CD14-positive monocyte (primary cell): ENCODE data around the gene BMAL2. TPM values are rescaled to one million over a fixed set of nuclear protein-coding genes. Genes with fewer than 3 reads are reported as not detected.
A peak's percentile ranks its signal among the peaks of the same experiment; 100 is the strongest.

Experiments used
- DNase-seq, 3 donors: peaks; one replicate each; pipeline ENCODE4 v3.0.0-alpha.2; 2011 to 2022
- H2AFZ ChIP-seq: 2 replicates; pipeline ENCODE4 v1.6.0; 2012; ENCODE audit warnings: mild to moderate bottlenecking, low read depth, low read length, inconsistent platforms; ENCODE audit not compliant: insufficient read depth, poor library complexity, severe bottlenecking
- H3K27ac ChIP-seq, 2 donors: 1 replicate in 1 of 2; 2 replicates in 1 of 2; pipeline ENCODE4 v1.5.1; 2012 to 2013; ENCODE audit warnings: low read length in 2 of 2, control low read depth in 1 of 2, inconsistent platforms in 1 of 2, low read depth in 1 of 2, mild to moderate bottlenecking in 1 of 2
- H3K27me3 ChIP-seq, 2 donors: one replicate each; pipeline versions ENCODE4 v1.6.0 to v1.6.1; 2011 to 2013; ENCODE audit warnings: low read length in 2 of 2; ENCODE audit not compliant: control insufficient read depth in 2 of 2, insufficient read depth in 2 of 2
- H3K36me3 ChIP-seq, 2 donors: replicated peaks in 1 of 2; 1 replicate in 1 of 2; 2 replicates in 1 of 2; pipeline versions ENCODE4 v1.5.1 to v1.6.1; 2012 to 2013; ENCODE audit warnings: low read length in 2 of 2, control low read depth in 1 of 2, inconsistent platforms in 1 of 2, mild to moderate bottlenecking in 1 of 2; ENCODE audit not compliant: insufficient read depth in 2 of 2, control insufficient read depth in 1 of 2
- H3K4me1 ChIP-seq, 2 donors: 1 replicate in 1 of 2; 2 replicates in 1 of 2; pipeline versions ENCODE4 v1.5.1 to v1.6.1; 2012 to 2013; ENCODE audit warnings: low read length in 2 of 2, control low read depth in 1 of 2, inconsistent platforms in 1 of 2, mild to moderate bottlenecking in 1 of 2, moderate library complexity in 1 of 2; ENCODE audit not compliant: insufficient read depth in 2 of 2, control insufficient read depth in 1 of 2
- H3K4me2 ChIP-seq: replicated peaks from 2 replicates; pipeline ENCODE3; 2012; ENCODE audit warnings: low read length, moderate library complexity, mild to moderate bottlenecking; ENCODE audit not compliant: poor library complexity, severe bottlenecking; ENCODE audit errors: extremely low read depth
- H3K4me3 ChIP-seq, 3 experiments: fragments of 200-600 bp in 1 of 3; sonication (generic) in 1 of 3; replicated peaks in 1 of 3; 1 replicate in 2 of 3; 2 replicates in 1 of 3; pipeline ENCODE4 v1.5.1; 2011 to 2013; ENCODE audit warnings: low read length in 3 of 3, mild to moderate bottlenecking in 3 of 3, control low read depth in 2 of 3, low read depth in 2 of 3, inconsistent platforms in 1 of 3, moderate library complexity in 1 of 3
- H3K79me2 ChIP-seq: 2 replicates; pipeline ENCODE4 v1.6.0; 2012; ENCODE audit warnings: mild to moderate bottlenecking, control low read depth, inconsistent platforms, low read length, moderate library complexity; ENCODE audit not compliant: insufficient read depth
- H3K9ac ChIP-seq: 2 replicates; pipeline ENCODE4 v1.6.0; 2017; ENCODE audit warnings: low read length, mild to moderate bottlenecking; ENCODE audit not compliant: insufficient read depth, poor library complexity, severe bottlenecking
- H3K9me3 ChIP-seq, 2 donors: replicated peaks in 1 of 2; 1 replicate in 1 of 2; 2 replicates in 1 of 2; pipeline versions ENCODE4 v1.5.1 to v1.6.1; 2012 to 2013; ENCODE audit warnings: low read length in 2 of 2, control low read depth in 1 of 2; ENCODE audit not compliant: control insufficient read depth in 1 of 2, insufficient read depth in 1 of 2
- H4K20me1 ChIP-seq: 2 replicates; pipeline ENCODE4 v1.6.0; 2012; ENCODE audit warnings: mild to moderate bottlenecking, low read length, control low read depth, moderate library complexity; ENCODE audit not compliant: insufficient read depth
- H3K27ac Mint-ChIP-seq, 7 donors: one replicate each; pipeline ENCODE4 v1.8.0; 2020; ENCODE audit warnings: mild to moderate bottlenecking in 7 of 7, mixed read lengths in 7 of 7, moderate library complexity in 6 of 7, inconsistent platforms in 2 of 7
- H3K27me3 Mint-ChIP-seq, 3 donors: one replicate each; pipeline ENCODE4 v1.8.0; 2021 to 2022; ENCODE audit warnings: low read depth in 3 of 3, mild to moderate bottlenecking in 3 of 3, mixed read lengths in 3 of 3, moderate library complexity in 3 of 3, inconsistent platforms in 1 of 3
- H3K36me3 Mint-ChIP-seq, 2 donors: one replicate each; pipeline ENCODE4 v1.8.0; 2020; ENCODE audit warnings: mixed read lengths in 2 of 2, inconsistent platforms in 1 of 2, mild to moderate bottlenecking in 1 of 2
- H3K4me1 Mint-ChIP-seq: one replicate; pipeline ENCODE4 v1.8.0; 2020; ENCODE audit warnings: mild to moderate bottlenecking, mixed read lengths
- H3K4me3 Mint-ChIP-seq, 2 donors: one replicate each; pipeline ENCODE4 v1.8.0; 2020; ENCODE audit warnings: mild to moderate bottlenecking in 2 of 2, mixed read lengths in 2 of 2, moderate library complexity in 1 of 2
- H3K9me3 Mint-ChIP-seq, 7 donors: one replicate each; pipeline ENCODE4 v1.8.0; 2020 to 2022; ENCODE audit warnings: mixed read lengths in 7 of 7, mild to moderate bottlenecking in 6 of 7, moderate library complexity in 6 of 7, inconsistent platforms in 2 of 7
- CTCF ChIP-seq: fragments of 200-600 bp; IDR thresholded peaks from one replicate; pipeline ENCODE4 v1.8.0; 2022; ENCODE audit warnings: antibody characterized with exemption, mild to moderate bottlenecking
- WGBS: methylation state at CpG from one replicate; pipeline ENCODE4 v1.1.5; 2013; ENCODE audit warnings: missing lambda C conversion rate; ENCODE audit not compliant: insufficient coverage; 5-methylcytosine and 5-hydroxymethylcytosine counted together
- intact Hi-C, 2 donors: fragments of 100-400 bp; cut with micrococcal nuclease; formaldehyde crosslinking; loops; one replicate each; pipeline versions ENCODE4 v1.15.0 to v1.15.1; 2023
- polyA plus RNA-seq, 3 donors: library from polyadenylated mRNA; depleted of rRNA in 1 of 3; unstranded in 2 of 3; stranded (reverse) in 1 of 3; fragments of 300-500 nt in 2 of 3; fragments of >200 nt in 1 of 3; fragmentation: Illumina TruSeq in 2 of 3; gene quantifications; 1 replicate in 2 of 3; 2 replicates in 1 of 3; pipeline ENCODE4 v1.2.3, GENCODE V29; 2012 to 2021

The BMAL2 gene
- polyA plus RNA-seq, 3 donors, result 0.55 to 2.1 (median 1.8) TPM

- Histone ChIP-seq H3K4me2 (no peak overlapping the region), H3K4me3 (no peak overlapping the region), H3K9me3 (no peaks in the 10 kb centered on the region), H3K27me3 (no peaks in the 10 kb centered on the region), H2AFZ (no peak overlapping the region), H3K79me2 (peaks cover 59% of the 10 kb centered on the region), H3K4me1 (peaks cover 5 to 7% of the 10 kb centered on the region in 2 donors), H3K36me3 (peaks cover 2 to 23% of the 10 kb centered on the region in 2 donors), H3K9ac (no peak overlapping the region), H3K27ac (no peak overlapping the region), H4K20me1 (peaks cover 98% of the 10 kb centered on the region)
- Mint-ChIP-seq H3K4me1 (peaks cover 8% of the 10 kb centered on the region), H3K27me3 (no peaks in the 10 kb centered on the region), H3K27ac (no peak overlapping the region), H3K9me3 (no peaks in the 10 kb centered on the region), H3K36me3 (peaks cover 20 to 23% of the 10 kb centered on the region in 2 donors), H3K4me3 (no peak overlapping the region)
- no CpG with 5 or more reads among the region's 2 CpGs for whole genome bisulfite sequencing
- no peak for DNase-seq
- TF ChIP-seq CTCF, result no peak
- intact Hi-C loops, result no loop called here
Measured at GRCh38 chr12:27284751-27285150, 47.9 kb upstream of the BMAL2 start.

GRCh38 chr12:27285403-27285802 is 47.2 kb upstream of the BMAL2 start:
- intact Hi-C loops, result no loop called here
- no CpG with 5 or more reads among the region's 1 CpG for WGBS
- Histone ChIP-seq H2AFZ (no peak overlapping the region), H3K4me1 (peaks cover under 1% of the 10 kb centered on the region in 2 donors), H3K79me2 (peaks cover 62% of the 10 kb centered on the region), H3K9ac (no peak overlapping the region), H3K4me3 (no peak overlapping the region), H3K27me3 (no peaks in the 10 kb centered on the region), H3K9me3 (no peaks in the 10 kb centered on the region), H4K20me1 (peaks cover 98% of the 10 kb centered on the region), H3K27ac (no peak overlapping the region), H3K4me2 (no peak overlapping the region), H3K36me3 (peaks cover 2 to 22% of the 10 kb centered on the region in 2 donors)
- peaks cover 3% of the 10 kb centered on the region for H3K4me1 Mint-ChIP-seq
- DNase-seq, result no peak
- no peak overlapping the region for H3K4me3 Mint-ChIP-seq
- H3K9me3 Mint-ChIP-seq, result no peaks in the 10 kb centered on the region
- peak overlapping the region in 1 of 7 donors; percentile 37 for H3K27ac Mint-ChIP-seq
- no peaks in the 10 kb centered on the region for H3K27me3 Mint-ChIP-seq
- TF ChIP-seq CTCF, result no peak
- peaks cover 20 to 23% of the 10 kb centered on the region in 2 donors for H3K36me3 Mint-ChIP-seq
